Measurements from ENCODE around the gene ARMH2. TPM values are rescaled to one million over a fixed set of nuclear protein-coding genes. Genes with fewer than 3 reads are reported as not detected.

ARMH2 gene
- total and polyA plus RNA-seq, 2 donors (not counting 3 experiments of a cell fraction or from before 2014, with no cell fraction given) = not detected

DNA sequence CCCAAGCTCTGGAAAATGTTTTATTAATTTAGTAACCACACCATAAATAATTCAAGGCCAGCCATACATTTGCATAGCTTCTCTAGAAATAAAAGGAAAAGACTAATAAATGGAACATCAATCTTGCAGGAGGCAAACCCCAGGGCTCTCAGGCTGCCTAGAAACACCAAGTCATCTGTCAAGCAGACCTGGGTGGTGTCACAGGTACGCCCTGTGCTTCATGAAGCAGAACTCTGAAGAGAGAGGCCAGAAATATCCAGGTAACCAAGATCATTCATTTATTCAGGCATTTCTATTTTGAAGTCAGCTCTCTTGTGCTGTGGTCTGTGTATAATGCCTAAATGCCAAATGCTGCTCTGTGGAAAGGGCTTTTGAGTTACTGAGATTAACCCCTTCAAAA is 45.3 kb upstream of the ARMH2 start:
- H4K20me1 ChIP-seq (replicated peaks; ENCODE audit: control insufficient read depth, extremely low read depth, insufficient read depth, low read length) = no peaks in the 10 kb centered on the region
- H3K79me2 ChIP-seq (ENCODE audit: control insufficient read depth, insufficient read depth, low read length) = no peaks in the 10 kb centered on the region
- H3K4me2 ChIP-seq (ENCODE audit: insufficient read depth, low read length) = no peak overlapping the region
- dilution Hi-C loops (cut with MboI; ENCODE audit: extremely low pct_ligation_motif_present, low sequenced_read_pairs) = no loop called here
- H3K27ac ChIP-seq (ENCODE audit: insufficient read depth, low read depth, low read length) = no peak overlapping the region
- no peaks in the 10 kb centered on the region for H3K4me1 ChIP-seq (ENCODE audit: control insufficient read depth, extremely low read depth, insufficient read depth, low read length)
- ChIA-PET CTCF (no interaction called here), POLR2A (no interaction called here)
- no TSS peak for BruUV-seq (replicated peaks)
- no peaks in the 10 kb centered on the region for H3K9me1 ChIP-seq (replicated peaks; ENCODE audit: control insufficient read depth, extremely low read depth, insufficient read depth, low read length)
- DNase-seq (ENCODE audit: low read depth, low spot score) = no peak
- no peak for FAIRE-seq
- no peaks in the 10 kb centered on the region for H3K9me3 ChIP-seq (replicated peaks; ENCODE audit: control insufficient read depth, insufficient read depth, low read length)
- no peaks in the 10 kb centered on the region for H3K36me3 ChIP-seq (ENCODE audit: control insufficient read depth in 2 of 2, extremely low read depth in 1 of 2, insufficient read depth in 2 of 2, low read length in 2 of 2)
- intact Hi-C loops (cut with micrococcal nuclease) = no loop called here
- no peak overlapping the region for H3K4me3 ChIP-seq (replicated peaks in 1 of 3; ENCODE audit: insufficient read depth in 1 of 3, low read depth in 1 of 3, low read length in 3 of 3)
- peaks cover 0 to 4% of the 10 kb centered on the region in 2 experiments for H3K27me3 ChIP-seq (ENCODE audit: control insufficient read depth in 2 of 2, insufficient read depth in 2 of 2, low read length in 2 of 2)
- H2AFZ ChIP-seq (ENCODE audit: low read depth, low read length) = no peak overlapping the region
- TF ChIP-seq JUN (IDR thresholded peaks at IDR 0.05; ENCODE audit: borderline replicate concordance, insufficient read depth, insufficient read length, low read depth) (no peak), FOS (IDR thresholded peaks at IDR 0.05; ENCODE audit: borderline replicate concordance, insufficient read depth, low read length) (no peak), POLR2AphosphoS5 (IDR thresholded peaks at IDR 0.05; ENCODE audit: insufficient read depth, low read depth, low read length) (no peak), MYC (IDR thresholded peaks at IDR 0.05; ENCODE audit: low read depth, low read length) (no peak), POLR2A (IDR thresholded peaks at IDR 0.05; ENCODE audit: low read depth, low read length) (no peak), EZH2 (IDR thresholded peaks at IDR 0.05; ENCODE audit: borderline replicate concordance, low read depth, low read length, severe bottlenecking) (no peak), GATA2 (IDR thresholded peaks at IDR 0.05; ENCODE audit: insufficient read depth, insufficient read length, low read depth, low read length) (no peak)
- TF ChIP-seq, protein P1, sequence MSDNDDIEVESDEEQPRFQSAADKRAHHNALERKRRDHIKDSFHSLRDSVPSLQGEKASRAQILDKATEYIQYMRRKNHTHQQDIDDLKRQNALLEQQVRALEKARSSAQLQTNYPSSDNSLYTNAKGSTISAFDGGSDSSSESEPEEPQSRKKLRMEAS (IDR thresholded peaks at IDR 0.05; ENCODE audit: insufficient read depth, insufficient read length) = no peak
- TF ChIP-seq, protein P2, sequence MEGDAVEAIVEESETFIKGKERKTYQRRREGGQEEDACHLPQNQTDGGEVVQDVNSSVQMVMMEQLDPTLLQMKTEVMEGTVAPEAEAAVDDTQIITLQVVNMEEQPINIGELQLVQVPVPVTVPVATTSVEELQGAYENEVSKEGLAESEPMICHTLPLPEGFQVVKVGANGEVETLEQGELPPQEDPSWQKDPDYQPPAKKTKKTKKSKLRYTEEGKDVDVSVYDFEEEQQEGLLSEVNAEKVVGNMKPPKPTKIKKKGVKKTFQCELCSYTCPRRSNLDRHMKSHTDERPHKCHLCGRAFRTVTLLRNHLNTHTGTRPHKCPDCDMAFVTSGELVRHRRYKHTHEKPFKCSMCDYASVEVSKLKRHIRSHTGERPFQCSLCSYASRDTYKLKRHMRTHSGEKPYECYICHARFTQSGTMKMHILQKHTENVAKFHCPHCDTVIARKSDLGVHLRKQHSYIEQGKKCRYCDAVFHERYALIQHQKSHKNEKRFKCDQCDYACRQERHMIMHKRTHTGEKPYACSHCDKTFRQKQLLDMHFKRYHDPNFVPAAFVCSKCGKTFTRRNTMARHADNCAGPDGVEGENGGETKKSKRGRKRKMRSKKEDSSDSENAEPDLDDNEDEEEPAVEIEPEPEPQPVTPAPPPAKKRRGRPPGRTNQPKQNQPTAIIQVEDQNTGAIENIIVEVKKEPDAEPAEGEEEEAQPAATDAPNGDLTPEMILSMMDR (IDR thresholded peaks at IDR 0.05; ENCODE audit: extremely low read depth in 1 of 2, insufficient read depth in 1 of 2, low read depth in 1 of 2, low read length in 2 of 2) = no peak
- no peak overlapping the region for H3K9ac ChIP-seq (replicated peaks; ENCODE audit: extremely low read depth, insufficient read depth, low read length)
